Subcutaneous adipose tissue (tissue), 4 donors: ENCODE results near the gene NCAPD2. TPM values are rescaled to one million over a fixed set of nuclear protein-coding genes. Genes with fewer than 3 reads are reported as not detected.

Source experiments
- total RNA-seq, 4 donors: library from RNA; depleted of rRNA; stranded (reverse); fragments of >200 nt; gene quantifications; one replicate each; pipeline ENCODE4 v1.1.0, GENCODE V29; 2016
- TF ChIP-seq, protein P1 (sequence below): fragments of 450-650 bp; IDR thresholded peaks from one replicate; pipeline ENCODE4 v1.5.1; 2016; ENCODE audit warnings: low read depth, mild to moderate bottlenecking, control low read depth, antibody characterized with exemption, moderate library complexity

The NCAPD2 gene
- total RNA-seq, 4 donors from 2014 or later = 10.8 to 25.2 (median 16.9) TPM

DNA sequence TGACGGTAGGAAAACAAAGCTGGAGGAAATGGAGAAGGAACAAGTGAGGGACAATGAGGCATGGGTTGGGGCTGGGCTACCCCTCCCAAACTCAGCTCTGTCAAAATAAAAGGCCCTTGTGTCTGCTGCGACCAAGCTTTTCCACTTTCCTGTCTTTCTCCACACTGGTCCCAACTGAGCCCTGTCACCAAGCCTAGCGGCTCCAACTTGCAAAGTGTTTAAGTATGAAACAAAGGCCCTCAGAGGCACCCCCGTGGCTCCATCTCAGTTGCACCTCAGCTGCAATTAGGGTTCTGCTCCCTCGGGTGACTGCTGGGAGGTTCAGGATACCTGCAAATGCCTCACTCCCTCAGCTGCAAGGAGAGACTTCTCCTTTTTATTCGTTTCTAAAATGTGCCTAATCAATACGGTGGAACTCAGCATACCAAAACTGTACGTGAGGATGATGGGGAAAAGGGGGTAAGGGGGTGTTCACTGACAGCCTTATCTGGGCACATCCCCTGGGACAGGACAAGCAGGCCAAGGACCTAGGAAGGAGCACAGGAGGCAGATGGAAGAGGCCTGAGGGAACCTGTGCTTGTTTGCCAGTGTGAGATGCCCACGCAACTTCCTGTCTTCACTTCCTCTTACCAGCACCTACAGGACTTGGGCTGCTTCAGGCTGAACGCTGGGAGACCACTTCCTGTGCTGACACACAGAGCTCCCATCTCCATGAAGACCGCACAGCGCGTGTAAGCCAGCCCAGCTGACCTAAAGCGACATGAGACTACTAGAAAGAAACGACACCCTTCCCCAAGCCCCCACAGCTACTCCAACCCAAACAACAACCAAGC is 32.3 kb upstream of the NCAPD2 start:
- TF ChIP-seq, protein P1, sequence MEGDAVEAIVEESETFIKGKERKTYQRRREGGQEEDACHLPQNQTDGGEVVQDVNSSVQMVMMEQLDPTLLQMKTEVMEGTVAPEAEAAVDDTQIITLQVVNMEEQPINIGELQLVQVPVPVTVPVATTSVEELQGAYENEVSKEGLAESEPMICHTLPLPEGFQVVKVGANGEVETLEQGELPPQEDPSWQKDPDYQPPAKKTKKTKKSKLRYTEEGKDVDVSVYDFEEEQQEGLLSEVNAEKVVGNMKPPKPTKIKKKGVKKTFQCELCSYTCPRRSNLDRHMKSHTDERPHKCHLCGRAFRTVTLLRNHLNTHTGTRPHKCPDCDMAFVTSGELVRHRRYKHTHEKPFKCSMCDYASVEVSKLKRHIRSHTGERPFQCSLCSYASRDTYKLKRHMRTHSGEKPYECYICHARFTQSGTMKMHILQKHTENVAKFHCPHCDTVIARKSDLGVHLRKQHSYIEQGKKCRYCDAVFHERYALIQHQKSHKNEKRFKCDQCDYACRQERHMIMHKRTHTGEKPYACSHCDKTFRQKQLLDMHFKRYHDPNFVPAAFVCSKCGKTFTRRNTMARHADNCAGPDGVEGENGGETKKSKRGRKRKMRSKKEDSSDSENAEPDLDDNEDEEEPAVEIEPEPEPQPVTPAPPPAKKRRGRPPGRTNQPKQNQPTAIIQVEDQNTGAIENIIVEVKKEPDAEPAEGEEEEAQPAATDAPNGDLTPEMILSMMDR = no peak

DNA sequence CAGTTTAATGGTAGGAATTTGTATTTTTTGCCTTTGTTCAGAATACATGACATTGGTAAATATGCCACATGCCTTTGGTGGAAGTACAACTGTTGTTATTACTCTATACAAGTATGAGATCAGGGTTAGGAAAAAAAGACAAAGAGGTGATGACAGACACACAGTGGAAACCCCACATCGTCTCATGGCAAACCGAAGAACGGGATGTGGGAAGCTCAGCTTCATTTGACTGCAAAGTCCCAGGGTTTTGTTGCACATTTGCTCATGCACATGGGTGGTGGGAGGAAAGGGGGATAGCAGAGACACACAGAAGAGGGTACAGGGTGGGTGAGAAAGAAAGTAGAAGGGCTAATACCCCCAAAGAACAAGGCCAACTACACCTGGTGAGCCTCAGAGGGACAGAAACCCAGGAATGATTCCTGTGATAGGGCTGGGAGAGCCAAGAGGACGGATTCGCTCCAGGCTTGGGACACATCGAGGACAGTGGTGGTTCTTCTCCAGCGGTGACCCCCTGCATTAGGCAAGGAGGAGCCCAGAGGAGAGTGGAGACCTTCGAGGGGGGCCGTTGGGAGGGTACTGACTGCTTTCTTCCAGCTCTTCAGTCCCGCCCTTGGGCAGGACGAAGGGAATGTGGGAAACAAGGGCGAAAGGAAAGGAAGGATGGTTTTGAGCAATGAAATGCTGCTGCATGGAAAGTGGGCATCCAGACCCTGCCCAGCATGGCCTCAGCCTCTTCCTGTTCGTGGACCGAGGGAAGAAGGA is 31.5 kb upstream of the NCAPD2 start:
- TF ChIP-seq, protein P1 = no peak

DNA sequence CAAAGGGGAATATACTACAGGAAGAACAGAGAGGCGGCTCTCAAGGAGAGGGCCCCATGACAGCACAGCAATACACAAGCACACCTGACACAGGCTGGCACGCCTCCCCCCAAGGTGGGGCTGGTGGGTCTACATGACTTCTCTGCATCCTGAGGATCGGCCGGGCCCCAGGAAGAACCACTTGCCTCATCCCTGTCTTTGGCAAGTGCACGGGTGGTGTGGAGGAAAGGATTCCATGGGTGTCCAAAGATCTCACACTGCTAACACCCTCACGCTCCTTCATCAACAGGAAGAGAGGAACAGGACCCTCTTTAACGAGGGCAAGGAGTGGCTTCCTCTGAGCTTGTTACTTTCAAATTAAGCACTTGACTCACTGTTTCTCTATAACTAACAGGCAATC is 30.7 kb upstream of the NCAPD2 start:
- TF ChIP-seq, protein P1 = no peak

DNA sequence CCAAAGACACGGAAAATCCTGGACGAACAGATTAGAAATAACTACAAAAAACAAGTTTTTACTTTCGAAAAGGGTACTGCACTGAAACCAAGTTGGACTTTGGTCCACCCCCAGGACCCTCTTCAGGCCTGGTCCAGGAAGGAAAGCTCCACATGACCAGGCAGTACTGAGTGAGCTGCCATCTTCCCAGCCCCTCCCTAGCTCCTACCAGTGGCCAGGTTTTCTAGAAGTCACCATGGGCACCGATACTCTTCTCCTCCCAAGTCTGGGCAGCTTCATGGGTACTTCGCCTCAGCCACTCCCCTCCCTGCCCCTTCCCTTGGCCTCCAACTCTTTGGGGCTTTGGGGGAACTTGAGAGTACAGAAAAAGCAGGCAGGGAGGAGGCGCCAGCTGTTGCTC is 30.0 kb upstream of the NCAPD2 start:
- TF ChIP-seq, protein P1 = no peak

DNA sequence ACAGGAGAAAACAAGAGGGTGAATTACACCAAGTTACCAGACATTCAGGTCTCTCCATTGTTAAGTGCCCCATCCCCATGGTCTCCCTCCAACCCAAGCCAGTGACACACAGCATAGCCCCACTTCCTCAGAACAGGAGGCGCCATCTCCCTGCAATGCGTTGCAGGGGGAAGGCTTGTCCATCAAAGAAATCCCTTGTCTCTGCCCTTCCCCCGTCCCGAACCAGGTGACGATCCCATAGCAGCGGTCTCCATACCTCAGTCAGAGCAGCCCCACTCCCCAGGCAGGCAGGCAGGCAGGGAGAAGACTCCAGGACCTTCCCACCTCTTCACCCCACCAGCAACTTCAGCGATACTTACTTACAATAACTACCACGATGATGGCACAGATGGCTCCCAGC is 29.4 kb upstream of the NCAPD2 start:
- TF ChIP-seq, protein P1 = no peak

DNA sequence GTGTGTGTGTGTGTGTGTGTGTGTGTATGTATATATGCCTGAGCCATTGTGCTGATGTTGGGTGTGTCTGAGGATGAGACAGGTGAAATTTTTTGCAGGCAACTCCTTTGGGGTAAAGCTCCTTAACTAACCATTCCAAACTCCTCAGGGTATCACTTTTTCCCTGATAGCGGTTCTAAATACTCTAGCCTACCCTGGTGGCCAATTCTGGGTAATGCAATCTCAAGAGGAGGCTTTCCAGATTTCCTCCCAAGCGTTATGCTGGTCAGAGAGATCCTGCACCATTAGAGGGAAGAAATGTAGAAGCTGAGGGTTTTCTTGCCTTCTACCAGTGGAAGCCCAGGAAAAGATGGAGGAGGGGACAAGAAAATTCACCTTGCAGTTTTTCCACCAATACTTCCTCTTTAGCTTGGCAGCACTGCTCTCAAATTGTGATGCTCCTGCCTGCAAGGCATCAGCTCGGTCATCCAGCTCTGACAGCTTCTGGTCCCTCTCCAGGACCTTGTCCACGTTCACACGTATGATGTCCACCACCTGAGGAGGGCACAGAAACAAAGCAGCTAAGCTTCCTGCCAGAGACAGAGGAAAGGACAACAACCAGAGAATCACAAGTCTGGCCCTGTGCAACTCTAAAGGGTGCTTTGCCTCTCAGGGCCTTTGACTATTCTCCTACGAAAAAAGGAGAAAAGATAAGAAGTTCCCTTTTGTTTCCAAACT is 28.3 kb upstream of the NCAPD2 start:
- TF ChIP-seq, protein P1 = no peak

DNA sequence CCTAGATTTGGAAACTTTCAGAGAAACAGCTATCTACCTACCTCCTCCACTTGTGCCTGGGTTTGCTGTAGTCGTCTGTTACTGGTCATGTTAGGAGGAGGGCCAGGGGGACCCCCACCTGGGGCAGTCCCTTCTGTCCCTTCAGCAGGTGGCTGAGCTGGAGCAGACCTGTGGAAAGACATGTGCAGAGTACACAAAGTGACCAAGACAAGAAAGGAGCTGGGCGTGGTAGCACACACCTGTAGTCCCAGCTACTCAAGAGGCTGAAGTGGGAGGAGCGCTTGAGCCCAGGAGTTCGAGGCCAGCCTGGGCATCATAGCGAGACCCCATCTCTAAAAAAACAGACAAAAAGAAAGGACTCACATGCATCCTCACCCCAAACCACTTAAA is 27.7 kb upstream of the NCAPD2 start:
- TF ChIP-seq, protein P1 = no peak
